Stimulated activated naive CD8-positive, alpha-beta T cell treated with anti-CD3 and anti-CD28 coated beads, Interleukin-15, Interleukin-2, amounts not matched to agents 100 U/mL and 50 U/mL, for 24 hours (primary cell): ENCODE measurements around the gene AFG1L.
"Not testable (repeated sequence)": the region's sequence is repeated elsewhere in the genome, so short reads cannot be mapped to it uniquely, and the experiment has no call there.

Experiments used
- ATAC-seq: fragments of 150-1000 bp; cut with Tn5 transposase; one replicate; pipeline ENCODE4 v1.10.0; 2021
- DNase-seq: peaks from one replicate; pipeline ENCODE4 v3.0.0; 2021

Gene AFG1L

GRCh38 chr6:108416047-108416833 lies 121.4 kb downstream of the AFG1L start:
- ATAC-seq = not testable (repeated sequence)

GRCh38 chr6:108417027-108417426 lies 122.2 kb downstream of the AFG1L start:
- DNase-seq (no peak), ATAC-seq (no peak)

More at GRCh38 chr6:108416047-108416833, 121.4 kb downstream of the AFG1L start:
- DNase-seq = not testable (repeated sequence)

- ATAC-seq (no peak), DNase-seq (no peak)
These were observed 124.6 kb downstream of the AFG1L start for GRCh38 chr6:108419474-108419873.

GRCh38 chr6:108419934-108420609 lies 125.2 kb downstream of the AFG1L start:
- ATAC-seq (no peak), DNase-seq (no peak)

DNA sequence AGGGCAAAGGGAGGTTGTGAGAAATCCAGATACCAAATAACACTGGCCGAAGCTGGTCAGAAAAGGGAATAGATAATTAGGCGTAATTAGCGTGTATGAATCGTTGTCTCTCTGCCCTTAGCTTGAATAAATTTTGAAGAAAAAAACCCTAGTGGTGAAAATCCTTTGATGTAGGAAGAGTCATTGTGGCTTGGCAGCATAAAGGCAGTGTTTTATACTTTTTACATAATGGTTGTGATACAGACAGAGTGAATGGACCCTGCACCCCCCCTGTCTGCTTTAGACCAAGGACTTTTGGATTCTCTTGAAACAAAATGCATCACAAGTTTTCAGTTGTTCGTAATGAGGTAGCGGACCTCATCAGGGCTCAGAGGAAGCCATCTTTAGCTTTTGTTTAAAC lies 126.5 kb downstream of the AFG1L start:
- no peak for ATAC-seq

DNA sequence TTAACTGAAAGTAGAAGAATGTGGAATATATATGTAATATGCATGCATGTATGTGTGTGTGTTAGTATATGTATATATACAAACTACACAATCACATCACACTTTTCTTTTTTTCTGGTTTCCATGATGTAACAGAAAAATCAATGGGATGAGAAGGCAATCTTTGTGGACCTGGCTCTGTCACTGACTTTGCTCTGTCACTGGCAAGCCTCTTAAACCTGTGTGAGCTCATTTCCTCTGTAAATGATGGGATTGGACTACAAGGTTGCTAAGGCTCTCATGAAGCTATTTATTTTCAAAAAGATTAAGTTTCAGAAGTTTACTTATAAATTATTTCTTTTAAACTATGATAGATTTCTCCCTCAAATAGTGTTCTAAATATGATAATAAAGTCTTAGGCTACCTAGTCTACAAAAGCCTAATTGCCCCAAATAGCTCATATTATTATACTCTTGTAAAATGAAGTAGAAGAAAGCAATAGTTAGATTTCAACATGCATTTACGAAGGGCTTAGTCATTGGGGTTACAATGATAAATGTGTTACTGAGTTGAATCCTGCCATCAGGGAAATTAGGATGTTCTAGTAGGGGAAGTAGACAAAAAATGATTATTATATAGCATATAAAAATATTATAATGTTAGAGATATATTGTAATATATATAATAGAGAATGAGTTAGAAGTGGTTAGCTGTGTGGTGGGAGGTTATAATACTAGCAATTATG lies 129.3 kb downstream of the AFG1L start:
- ATAC-seq (no peak), DNase-seq (no peak)

More for the DNA sequence above, 126.5 kb downstream of the AFG1L start:
- DNase-seq = no peak

GRCh38 chr6:108425428-108425827 lies 130.6 kb downstream of the AFG1L start:
- DNase-seq = no peak
- ATAC-seq = no peak

DNA sequence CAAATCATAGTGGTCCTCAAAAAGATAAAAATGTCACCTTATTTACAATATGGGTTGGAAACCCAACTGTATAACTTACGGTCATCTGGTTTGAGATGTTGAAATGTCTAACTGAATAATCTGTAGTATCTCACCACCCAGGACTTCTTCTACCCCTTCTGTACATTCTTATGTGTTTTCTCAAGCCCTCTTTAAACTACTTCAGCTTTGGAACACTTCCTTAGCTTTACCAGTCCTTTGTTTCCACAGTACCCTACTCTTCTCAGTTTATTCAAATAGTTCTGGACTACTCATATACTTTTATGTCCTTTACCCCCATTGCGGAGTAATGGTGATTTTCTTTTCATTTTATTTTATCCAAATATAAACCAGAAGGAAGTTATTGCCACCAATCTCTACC lies 137.3 kb downstream of the AFG1L start:
- no peak for ATAC-seq
- DNase-seq = no peak

GRCh38 chr6:108432792-108433191 lies 137.9 kb downstream of the AFG1L start:
- ATAC-seq = no peak

DNA sequence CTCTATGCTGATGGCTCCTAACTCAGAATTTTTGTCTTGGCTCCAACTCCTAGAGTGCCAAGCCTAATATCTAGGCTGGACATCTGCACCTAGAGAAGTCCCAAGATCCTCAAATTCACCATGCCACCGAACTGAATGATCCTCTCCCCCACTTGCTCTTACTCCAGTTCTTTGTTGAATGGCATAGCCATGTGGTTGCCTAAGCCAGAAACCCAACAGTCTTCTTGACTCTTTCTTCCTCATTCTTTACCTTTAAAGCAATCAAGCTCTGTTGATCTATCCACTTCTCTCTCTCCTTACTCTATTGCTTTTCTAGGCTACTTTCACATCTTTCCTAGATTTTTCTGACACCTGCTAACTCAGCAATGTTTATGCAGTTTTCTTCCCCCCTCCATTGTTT lies 139.4 kb downstream of the AFG1L start:
- ATAC-seq (no peak), DNase-seq (no peak)

More at GRCh38 chr6:108432792-108433191, 137.9 kb downstream of the AFG1L start:
- no peak for DNase-seq

- no peak for DNase-seq
- no peak for ATAC-seq
These were observed 140.5 kb downstream of the AFG1L start for GRCh38 chr6:108435391-108435790.

GRCh38 chr6:108436771-108437170 lies 141.9 kb downstream of the AFG1L start:
- DNase-seq (no peak), ATAC-seq (no peak)

DNA sequence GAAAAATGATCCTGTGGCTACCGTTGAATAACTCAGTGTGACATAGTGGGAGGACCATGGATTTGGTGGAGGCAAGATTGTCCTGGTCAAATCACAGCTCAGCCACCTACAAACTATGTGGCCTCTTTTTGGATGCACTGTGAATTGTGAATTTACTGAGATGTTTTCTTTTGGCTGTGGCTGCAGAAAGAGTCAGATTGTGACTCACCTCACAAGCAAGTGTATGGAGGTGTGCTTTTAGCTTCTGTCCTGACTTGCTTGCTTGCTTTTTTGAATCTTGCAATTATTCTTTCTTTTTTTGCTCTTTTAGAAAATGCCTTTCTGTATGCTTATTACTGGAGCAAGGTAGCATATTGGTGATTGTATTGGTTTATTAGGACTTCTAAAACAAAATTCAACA lies 143.0 kb downstream of the AFG1L start:
- ATAC-seq (no peak), DNase-seq (no peak)

DNA sequence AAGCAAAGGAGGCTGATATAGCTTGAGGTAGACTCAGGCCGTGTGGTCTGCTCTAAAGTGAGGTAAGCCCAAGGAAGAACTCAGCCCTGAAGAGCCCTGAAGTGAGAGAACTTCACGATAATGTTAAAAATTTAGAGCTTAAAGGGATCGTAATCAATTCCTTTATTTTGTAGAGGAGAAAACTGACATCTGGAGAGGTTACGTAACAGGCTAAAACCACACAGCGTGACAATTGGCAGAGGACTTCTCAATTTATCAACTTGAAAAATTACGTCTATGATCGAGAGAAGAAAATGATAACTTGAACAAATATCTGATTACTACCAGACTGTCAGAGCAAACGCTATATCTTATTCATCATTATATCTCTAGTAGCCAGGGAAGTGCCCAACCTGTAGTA lies 144.1 kb downstream of the AFG1L start:
- no peak for ATAC-seq
- no peak for DNase-seq

- ATAC-seq = no peak
- DNase-seq = no peak
These were observed 146.3 kb downstream of the AFG1L start for GRCh38 chr6:108441141-108441540.

DNA sequence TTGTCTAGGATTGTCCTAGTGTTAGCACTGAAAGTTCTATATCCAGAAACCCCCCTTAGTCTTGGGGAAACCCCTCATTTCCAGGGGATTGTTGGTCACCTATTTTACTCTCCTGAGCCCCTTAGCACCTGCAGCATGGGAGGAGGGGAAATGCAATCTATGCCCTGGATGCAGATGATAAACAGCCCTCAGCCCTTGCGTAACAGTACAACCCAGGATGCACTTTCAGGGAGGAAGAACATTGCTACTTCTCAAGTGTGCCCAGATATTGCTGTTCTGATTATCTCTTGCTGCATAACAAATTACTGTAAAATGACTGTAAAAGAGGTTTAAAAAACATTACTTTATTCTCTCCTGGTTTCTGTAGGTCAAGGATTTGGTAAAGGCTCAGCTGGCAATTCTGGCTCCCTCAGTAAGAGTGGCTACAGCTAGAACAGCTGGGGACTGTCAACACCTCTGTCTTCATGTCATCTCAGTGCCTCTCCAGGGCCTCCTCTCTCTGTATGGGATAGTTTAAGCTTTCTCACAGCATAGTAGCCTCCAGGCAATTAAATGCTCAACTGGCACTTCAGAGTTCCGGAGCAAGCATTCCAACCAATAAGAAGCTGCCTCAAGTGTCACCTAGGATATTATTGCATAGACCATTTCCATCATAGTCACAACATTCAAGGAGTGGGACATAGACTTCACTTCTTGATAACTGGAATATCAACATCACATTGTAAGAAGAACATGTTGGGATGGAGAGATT lies 148.1 kb downstream of the AFG1L start:
- no peak for ATAC-seq
- DNase-seq = no peak

GRCh38 chr6:108446629-108447150 lies 151.8 kb downstream of the AFG1L start:
- DNase-seq (no peak), ATAC-seq (no peak)

GRCh38 chr6:108448481-108448880 lies 153.6 kb downstream of the AFG1L start:
- DNase-seq = no peak
- ATAC-seq = no peak

GRCh38 chr6:108449717-108450116 lies 154.9 kb downstream of the AFG1L start:
- not testable (repeated sequence) for ATAC-seq, DNase-seq

GRCh38 chr6:108451816-108452215 lies 157.0 kb downstream of the AFG1L start:
- ATAC-seq (no peak), DNase-seq (no peak)

DNA sequence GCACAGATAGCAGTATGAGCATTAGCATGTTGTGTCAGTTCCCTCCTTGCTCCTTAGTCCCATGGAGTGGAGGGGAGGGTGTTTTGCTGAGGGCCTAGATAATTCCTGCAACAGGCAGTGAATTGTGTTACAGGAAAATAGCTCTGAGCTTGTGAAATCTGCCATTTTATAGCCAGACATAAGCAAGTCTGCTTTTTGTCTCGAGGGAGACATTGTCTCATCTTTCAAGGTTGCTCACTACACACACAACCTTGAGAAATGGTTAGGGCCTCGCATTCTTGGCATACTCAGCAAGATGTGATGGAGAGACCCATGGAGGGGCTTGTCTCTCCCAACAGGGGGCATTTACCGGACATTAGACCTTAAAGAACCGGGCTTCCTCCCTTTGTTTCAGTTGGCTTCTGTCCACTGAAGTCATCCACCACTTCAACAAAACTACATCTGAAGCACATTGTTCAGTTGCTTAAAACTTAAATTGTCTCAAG lies 157.9 kb downstream of the AFG1L start:
- DNase-seq (no peak), ATAC-seq (no peak)
